NCI-H1417 (cell line): ENCODE results near the gene SOX10.
"Not testable (repeated sequence)": the region's sequence is repeated elsewhere in the genome, so short reads cannot be mapped to it uniquely, and the experiment has no call there.

Source experiments
- DNase-seq, 3 experiments: peaks; one replicate each; lab custom pipeline; 2025; lab: John Stamatoyannopoulos, UW

Gene SOX10

GRCh38 chr22:37961062-37961461 lies 23.3 kb downstream of the SOX10 start:
- DNase-seq: no peak

DNA sequence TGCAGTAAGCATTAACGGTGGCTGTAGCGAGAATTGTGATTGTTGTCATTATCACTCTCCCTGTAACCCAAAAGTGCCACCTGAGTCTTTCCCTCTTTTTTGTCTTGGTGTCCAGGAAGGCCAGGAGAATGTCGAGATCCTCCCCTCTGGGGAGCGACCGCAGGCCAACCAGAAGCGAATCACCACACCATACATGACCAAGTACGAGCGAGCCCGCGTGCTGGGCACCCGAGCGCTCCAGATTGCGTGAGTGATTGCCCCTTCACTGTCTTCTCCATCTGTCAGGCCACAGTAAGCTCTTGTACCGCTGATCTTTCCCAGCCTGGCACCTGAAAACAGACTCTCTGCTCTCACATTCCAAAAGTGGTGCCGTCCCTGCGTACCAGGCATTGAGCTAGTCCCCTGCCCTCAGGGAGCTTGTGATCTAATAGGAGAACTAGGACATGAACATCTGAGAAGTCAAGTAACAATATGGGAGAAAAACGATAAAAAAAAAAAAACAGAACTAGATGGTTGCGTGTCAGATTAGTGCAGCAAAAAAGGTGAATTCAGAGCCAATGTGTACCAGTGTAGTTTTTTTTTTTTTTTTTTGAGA lies 25.0 kb downstream of the SOX10 start:
- DNase-seq: no peak

DNA sequence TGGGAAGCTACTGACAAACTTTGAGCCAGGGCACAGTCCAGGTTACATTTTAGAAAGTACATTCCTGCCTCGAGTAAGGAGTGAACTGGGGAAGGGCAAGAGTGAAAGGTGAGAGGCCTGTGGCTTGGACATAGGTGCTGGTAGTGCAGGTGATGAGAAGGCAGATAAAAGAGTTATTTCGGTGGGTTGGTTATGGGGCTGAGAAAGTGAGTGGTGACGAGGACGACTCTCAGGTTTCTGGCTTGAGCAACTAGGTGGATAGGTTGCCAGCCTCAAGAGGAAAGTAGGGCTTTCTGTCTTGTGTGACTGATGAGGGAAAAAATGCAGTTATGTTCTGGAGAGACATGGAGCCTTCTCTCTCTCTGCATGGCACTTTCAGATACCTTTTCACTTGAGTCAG lies 27.1 kb downstream of the SOX10 start:
- no peak for DNase-seq

DNA sequence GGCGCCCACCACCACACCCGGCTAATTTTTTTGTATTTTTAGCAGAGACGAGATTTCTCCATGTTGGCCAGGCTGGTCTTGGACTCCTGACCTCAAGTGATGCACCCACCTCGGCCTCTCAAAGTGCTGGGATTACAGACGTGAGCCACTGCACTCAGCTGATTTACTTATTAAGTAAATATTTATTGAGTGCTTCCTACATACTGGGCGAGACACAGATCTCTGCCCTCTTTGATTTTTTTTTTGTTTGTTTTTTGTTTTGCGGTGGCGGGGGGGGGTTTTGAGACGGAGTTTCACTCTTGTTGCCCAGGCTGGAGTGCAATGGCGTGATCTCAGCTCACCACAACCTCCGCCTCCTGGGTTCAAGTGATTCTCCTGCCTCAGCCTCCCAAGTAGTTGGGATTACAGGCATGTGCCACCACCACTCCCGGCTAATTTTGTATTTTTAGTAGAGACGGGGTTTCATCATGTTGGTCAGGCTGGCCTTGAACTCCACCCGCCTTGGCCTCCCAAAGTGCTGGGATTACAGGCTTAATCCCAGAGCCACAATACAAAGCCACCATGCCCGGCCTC lies 28.4 kb downstream of the SOX10 start:
- DNase-seq: not testable (repeated sequence)

- no peak for DNase-seq
Observed at GRCh38 chr22:37954686-37955085, 29.7 kb downstream of the SOX10 start.

GRCh38 chr22:37953437-37954179 lies 30.7 kb downstream of the SOX10 start, which contains the start of the genes C22orf23 and POLR2F:
TSS of gene C22orf23 (minus strand) at chr22:37953601. CDS start at chr22:37953149, 452 bp downstream.
TSS of gene POLR2F (plus strand) at chr22:37953699. CDS start at chr22:37953788, 89 bp downstream.
- DNase-seq: peak; percentile 85 to 95 (median 91)

GRCh38 chr22:37953062-37953436 lies 31.3 kb downstream of the SOX10 start:
- DNase-seq: no peak

- DNase-seq: not testable (repeated sequence)
Observed at GRCh38 chr22:37952629-37953028, 31.7 kb downstream of the SOX10 start.

- no peak for DNase-seq
Observed at GRCh38 chr22:37951305-37951704, 33.0 kb downstream of the SOX10 start.

DNA sequence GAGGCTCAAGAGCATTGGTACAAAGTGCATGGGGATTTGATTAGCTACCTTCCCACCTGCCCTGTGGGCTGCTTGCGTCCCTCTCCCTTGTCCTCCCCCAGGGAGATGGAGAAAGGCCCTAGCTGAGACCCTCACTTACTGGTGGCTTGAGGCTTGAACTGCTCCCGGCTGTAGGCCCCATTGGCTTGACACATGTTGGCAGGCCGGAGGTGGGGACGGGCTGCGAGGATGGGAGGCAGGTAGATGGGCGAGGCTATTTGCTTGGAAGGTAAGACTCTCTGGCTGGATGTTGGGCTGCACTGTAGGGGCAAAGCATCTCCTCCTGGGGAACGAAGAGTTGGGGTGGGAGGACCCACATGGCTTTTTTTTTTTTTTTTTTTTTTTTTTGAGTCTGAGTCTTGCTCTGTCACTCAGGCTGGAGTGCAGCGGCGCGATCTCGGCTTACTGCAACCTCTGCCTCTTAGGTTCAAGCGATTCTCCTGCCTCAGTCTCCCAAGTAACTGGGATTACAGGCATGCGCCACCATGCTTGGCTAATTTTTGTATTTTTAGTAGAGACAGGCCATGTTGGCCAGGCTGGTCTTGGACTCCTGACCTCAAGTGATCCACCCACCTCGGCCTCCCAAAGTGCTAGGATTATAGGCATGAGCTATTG lies 37.1 kb downstream of the SOX10 start:
- not testable (repeated sequence) for DNase-seq

DNA sequence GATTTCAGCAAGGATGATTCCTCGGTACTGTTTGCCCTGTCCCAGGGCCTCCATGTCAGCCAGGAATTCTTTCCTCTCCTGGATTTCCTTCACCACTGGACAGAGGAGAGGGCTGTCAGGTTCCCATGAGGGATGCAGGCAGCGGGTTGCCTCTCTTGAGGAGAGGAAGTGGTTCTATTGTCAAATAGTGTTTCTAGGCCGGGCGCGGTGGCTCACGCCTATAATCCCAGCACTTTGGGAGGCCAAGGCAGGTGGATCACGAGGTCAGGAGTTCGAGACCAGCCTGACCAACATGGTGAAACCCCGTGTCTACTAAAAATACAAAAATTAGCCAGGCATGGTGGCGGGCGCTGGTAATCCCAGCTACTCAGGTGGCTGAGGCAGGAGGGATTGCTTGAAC lies 39.9 kb downstream of the SOX10 start:
- DNase-seq: not testable (repeated sequence)

- no peak for DNase-seq
Observed at GRCh38 chr22:37943825-37944198, 40.5 kb downstream of the SOX10 start.

DNA sequence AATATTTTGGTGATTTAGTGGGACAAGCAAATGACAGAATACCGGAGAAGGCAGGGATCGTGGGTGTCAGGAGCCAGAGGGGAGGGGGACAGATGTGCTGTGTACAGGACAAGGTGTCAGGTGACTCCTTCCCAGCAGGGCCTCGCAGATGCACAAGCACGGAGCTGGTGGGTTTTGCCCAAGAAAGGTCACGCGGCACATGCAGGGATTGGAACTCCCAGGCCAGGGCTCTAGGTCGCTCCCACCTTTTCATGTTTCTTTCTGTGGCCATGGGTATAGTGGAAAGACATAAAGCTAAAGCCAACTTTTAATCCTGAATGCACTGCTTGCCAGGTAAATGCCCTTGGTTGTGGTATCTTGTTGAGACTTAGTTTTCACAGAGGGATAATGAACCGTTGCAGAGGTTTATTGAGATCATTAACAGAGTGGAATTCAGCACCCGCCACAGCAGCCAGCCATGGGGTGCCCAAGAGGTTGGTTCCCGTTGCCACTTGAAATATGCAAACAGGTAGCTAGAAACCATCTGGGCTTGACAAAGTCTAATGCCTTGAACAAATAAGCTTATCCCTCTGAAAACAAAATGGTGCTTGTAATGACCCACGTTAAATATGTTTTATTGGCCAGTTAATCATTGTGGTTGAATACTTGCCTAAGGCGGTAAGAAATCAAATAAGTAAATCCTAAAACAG lies 41.1 kb downstream of the SOX10 start:
- DNase-seq: peak in 1 of 3 experiments; percentile 2

- no peak for DNase-seq
Observed at GRCh38 chr22:37942133-37942532, 42.2 kb downstream of the SOX10 start.

- no peak for DNase-seq
Observed at GRCh38 chr22:37940698-37941376, 43.5 kb downstream of the SOX10 start.

DNA sequence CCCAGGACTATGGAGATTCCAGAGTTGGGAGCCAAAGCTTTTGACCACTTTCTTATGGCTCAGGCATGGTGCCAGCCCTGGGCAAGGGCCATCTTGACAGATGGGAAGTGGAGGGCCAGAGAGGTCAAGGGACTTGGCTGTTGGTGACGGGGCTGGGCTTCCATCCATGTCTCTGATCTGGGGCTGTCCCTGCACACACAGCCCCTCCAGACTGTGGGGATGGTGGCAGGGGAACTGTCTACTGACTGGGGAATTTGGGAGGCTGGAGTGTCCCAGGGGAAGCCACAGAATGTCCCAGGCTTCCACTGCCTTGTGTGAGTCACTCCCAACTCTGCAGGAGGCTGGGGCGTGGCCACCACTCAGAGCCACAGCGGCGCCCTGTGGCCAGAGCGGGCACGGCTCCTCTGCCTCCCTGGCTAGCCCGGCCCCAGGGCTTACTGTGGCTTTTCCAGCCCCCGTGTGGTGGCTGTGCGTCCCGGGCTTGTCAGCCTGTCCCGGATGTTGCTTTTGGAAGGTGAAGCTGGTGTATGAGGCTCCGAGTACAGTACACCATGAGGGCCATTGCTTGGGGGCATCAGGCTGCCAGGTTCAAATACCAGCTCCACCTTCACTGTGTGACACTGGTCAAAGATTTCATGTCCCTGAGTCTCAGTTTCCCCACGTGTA lies 50.5 kb downstream of the SOX10 start:
- DNase-seq: peak in 2 of 3 experiments; percentile 8 to 48

- no peak for DNase-seq
Observed at GRCh38 chr22:37932821-37933578, 51.4 kb downstream of the SOX10 start.

- no peak for DNase-seq
Observed at GRCh38 chr22:37932401-37932800, 52.0 kb downstream of the SOX10 start.

DNA sequence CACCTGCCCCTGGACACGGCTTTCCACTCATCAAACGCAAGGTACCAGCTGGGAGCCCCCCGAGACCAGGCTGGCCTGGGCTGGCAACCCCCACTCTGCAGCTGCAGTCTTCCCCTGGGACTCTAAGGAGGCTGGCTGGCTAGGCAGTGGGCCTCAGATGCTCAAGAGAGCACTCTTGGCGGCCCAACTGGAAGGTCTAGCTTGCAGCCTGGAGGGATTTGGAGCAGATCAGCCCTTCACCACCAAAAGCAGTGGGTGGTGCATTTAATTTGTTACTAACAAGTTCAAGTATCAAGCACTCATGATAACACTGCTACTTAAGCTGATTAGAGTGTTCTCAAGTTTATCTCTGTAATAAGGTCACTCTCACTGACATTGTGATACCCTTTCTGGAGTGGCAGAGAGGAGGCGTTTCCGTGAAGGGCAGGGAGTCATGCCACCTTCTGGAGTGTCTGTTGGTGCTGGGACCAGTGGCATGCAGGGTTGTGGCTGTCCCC lies 52.4 kb downstream of the SOX10 start:
- no peak for DNase-seq

DNA sequence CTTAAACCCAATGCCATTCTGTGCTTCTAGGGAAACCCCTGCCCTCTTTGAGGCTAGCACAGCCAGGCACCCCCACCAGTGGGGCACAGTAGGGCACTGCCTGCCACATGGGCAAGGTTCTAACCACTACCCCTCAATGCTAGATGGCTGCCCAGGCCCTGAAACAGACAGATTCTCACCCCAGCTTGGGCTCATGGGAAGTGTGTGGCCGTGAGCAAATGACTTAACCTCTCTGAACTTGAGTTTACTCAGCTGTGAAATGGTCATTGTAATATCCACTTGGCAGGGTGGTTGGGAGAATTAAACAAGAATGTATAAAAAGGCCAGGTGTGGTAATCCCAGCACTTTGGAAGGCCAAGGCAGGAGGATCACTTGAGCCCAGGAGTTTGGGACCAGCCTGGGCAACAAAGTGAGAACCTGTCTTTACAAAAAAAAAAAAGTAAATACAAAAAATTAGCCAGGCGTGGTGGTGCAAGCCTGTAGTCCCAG lies 53.4 kb downstream of the SOX10 start:
- DNase-seq: no peak
